ENCODE data around the gene TRPC4AP.

The TRPC4AP gene

DNA sequence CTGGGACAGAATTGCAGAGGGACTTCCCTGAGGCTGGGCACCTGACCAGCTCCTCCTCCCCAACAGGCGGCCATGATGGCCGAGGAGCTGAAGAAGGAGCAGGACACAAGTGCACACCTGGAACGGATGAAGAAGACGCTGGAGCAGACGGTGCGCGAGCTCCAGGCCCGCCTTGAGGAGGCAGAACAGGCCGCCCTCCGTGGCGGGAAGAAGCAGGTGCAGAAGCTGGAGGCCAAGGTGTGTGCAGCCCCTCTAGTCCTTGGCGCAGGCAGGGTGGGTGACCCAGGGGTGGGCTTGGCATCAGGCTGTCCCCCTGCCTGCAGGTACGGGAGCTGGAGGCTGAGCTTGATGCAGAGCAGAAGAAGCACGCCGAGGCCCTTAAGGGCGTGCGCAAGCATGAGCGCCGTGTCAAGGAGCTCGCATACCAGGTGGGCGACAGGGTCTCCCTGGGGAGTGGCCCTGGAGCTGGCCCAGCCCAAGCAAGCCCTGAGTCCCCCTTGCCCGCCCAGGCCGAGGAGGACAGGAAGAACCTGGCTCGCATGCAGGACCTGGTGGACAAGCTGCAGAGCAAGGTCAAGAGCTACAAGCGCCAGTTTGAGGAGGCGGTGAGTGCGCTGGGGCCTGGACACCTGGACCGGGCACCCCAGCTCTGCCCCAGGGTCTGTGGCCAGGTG, 91.5 kb downstream of the TRPC4AP start:
- no peak for DNase-seq

DNA sequence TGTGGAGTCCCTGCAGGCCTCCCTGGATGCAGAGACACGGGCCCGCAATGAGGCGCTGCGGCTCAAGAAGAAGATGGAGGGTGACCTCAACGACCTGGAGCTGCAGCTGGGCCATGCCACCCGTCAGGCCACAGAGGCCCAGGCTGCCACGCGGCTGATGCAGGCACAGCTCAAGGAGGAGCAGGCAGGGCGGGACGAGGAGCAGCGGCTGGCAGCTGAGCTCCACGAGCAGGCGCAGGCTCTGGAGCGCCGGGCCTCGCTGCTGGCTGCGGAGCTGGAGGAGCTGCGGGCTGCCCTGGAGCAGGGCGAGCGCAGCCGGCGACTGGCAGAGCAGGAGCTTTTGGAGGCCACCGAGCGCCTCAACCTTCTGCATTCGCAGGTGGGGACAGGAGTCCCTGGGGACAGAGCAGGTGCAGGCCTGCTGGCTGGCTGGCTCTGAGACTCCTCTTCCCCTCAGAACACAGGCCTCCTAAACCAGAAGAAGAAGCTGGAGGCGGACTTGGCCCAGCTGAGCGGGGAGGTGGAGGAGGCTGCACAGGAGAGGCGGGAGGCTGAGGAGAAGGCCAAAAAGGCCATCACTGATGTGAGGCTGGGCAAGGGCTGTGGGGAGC, 92.2 kb downstream of the TRPC4AP start:
- DNase-seq: no peak

DNA sequence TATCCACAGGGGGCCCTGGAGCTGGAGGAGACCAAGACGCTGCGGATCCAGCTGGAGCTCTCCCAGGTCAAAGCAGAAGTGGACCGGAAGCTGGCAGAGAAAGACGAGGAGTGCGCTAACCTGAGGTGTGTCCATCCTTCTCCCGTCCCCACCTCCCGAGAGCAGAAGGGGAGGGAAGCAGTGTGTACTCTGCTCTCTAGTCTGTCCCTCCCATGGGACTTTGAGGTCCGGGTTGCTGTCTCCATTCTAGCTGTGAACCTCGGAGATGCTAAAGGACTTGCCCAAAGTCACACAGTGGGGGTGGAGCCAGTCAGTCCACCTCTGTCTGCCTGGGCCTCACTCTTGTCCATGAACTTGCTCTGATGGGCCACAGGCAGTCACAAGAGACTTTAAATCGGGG, 92.8 kb downstream of the TRPC4AP start:
- DNase-seq: no peak

GRCh38 chr20:34999021-34999451, 93.6 kb downstream of the TRPC4AP start:
- no peak for DNase-seq

DNA sequence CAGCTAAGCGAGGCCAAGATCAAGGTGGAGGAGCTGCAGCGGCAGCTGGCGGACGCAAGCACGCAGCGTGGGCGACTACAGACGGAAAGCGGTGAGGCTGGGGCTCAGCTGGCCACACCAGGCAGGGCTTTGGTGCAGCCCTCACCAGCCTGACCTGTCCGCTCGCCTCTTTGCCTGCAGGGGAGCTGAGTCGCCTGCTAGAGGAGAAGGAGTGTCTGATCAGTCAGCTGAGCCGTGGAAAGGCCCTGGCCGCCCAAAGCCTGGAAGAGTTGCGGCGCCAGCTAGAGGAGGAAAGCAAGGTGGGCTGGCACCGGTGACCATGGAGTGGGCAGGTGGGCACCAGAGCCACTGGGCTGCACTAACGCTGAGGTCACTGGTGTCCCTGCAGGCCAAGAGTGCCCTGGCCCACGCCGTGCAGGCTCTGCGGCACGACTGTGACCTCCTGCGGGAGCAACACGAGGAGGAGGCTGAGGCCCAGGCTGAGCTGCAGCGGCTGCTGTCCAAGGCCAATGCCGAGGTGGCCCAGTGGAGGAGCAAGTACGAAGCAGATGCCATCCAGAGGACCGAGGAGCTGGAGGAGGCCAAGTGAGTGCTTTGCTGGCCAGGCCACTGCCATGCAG, 94.2 kb downstream of the TRPC4AP start:
- DNase-seq: no peak

DNA sequence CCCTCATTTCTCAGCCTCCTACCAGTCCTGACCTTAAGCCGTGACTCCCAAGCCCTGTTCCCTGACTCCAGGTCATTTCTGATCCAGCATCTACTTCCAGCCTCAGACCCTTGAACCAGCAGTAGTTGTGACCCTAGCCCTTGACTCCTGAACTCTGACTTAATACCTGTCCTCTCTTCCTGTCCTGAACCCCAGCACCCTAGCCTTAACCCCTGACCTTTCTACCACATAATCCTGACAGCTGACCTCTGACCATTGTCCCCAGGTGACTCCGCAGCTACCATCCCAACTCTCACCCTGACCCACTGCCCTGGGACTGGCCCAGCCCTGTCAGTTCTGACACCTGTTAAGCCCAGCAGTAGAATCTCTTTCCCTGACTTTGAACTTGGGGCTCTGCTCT, 94.8 kb downstream of the TRPC4AP start:
- no peak for DNase-seq

GRCh38 chr20:34997131-34997561, 95.5 kb downstream of the TRPC4AP start:
- no peak for DNase-seq

- no peak for DNase-seq
Observed at GRCh38 chr20:34996243-34997028, 96.2 kb downstream of the TRPC4AP start.

GRCh38 chr20:34995696-34996095, 96.9 kb downstream of the TRPC4AP start:
- no peak for DNase-seq

- no peak for DNase-seq
Observed at GRCh38 chr20:34995192-34995591, 97.4 kb downstream of the TRPC4AP start.

DNA sequence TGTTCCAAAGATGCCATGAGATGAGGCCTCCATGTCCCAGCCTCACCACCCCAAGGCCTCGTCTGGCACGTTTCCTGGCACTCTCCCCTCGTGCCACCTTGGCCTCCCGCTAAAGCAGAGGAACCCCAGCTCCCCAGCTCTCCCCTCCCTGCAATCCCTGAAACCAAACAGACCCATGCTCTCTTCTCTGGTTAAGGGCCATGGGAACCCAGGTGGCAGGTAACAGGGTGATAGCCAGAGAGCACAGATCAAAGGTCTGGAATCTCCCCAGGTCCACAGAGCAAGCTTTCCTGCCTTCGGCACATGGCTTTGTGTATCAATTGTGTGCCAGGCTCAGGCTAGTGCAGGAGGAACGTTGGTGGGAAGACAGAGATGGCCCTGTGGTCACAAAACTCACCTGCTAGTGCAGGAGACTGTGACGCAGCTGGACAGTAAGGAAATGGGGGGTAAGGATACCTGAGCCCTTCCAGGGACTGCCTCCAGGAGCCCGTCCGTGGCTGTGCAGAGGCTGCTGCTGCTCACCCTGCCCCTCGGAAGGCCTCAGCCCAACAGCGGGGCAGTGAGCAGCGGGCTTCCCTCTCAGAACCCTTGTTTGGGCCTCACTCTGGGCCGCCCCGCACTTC, 98.0 kb downstream of the TRPC4AP start:
- no peak for DNase-seq

GRCh38 chr20:34993941-34994508, 98.6 kb downstream of the TRPC4AP start:
- no peak for DNase-seq

DNA sequence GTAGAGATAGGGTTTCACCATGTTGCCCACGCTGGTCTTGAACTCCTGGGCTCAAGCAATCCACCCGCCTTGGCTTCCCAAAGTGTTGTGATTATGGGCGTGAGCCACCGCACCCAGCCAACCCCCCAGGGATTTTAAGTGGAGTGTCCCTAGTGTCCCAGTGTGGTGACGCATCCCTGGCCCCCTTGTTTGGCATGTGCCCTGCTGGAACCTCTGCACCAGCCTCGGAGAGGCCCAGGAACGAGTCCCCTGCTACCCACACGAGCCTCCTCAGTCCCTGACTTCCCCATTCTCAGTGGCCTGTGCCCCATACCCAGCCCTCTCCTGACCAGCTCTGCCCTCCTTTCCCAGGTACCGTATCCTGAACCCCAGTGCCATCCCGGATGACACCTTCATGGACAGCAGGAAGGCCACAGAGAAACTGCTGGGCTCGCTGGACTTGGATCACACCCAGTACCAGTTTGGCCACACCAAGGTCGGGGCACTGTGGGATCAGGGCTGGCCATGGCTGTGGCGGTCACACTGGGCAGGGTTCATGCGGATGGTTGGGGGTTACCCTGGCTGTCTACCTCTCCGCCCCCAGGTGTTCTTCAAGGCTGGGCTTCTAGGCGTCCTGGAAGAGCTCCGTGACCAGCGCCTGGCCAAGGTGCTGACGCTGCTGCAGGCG, 99.7 kb downstream of the TRPC4AP start:
- DNase-seq: no peak

DNA sequence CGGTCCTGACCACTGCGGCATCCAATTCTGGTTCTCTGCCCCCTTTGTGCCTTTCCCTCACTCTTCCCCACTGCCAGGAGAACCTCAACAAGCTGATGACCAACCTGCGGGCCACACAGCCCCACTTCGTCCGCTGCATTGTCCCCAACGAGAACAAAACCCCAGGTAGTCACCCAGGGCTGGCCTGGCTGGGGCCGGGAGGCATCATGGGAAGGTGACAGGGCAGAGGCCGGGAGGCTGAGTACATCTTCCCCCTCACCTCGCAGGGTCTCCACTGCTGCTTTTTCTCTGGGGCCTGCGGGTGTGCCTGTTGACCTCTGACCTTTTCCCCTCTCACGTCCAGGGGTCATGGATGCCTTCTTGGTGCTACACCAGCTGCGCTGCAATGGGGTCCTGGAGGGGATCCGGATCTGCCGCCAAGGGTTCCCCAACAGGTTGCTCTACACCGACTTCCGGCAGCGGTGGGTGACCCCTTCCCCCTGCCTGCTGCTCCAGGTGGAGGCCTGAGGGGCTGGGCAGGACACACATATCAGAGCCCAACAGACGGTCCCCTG, 101.9 kb downstream of the TRPC4AP start:
- DNase-seq: no peak

GRCh38 chr20:34990231-34990630, 102.4 kb downstream of the TRPC4AP start:
- no peak for DNase-seq

GRCh38 chr20:34989670-34990069, 102.9 kb downstream of the TRPC4AP start:
- DNase-seq: no peak

DNA sequence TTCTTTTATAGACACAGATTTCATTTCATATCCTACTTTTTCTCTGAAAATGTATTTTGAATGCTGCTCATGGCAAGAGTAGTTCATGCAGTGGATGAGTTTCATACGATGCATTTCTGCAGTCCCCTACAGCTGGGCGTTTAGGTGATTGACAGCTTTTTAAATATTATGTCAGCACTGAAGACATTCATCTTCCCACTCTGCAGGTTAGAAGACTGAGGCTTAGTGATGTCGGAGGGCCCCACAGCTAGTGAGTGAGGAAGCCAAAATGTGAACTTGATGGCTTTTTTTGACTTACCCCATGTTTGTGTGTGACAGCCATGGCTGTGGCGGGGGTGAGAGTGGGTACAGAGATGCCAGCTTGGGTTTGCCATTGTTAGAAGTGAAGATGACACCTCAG, 103.5 kb downstream of the TRPC4AP start:
- DNase-seq: no peak

DNA sequence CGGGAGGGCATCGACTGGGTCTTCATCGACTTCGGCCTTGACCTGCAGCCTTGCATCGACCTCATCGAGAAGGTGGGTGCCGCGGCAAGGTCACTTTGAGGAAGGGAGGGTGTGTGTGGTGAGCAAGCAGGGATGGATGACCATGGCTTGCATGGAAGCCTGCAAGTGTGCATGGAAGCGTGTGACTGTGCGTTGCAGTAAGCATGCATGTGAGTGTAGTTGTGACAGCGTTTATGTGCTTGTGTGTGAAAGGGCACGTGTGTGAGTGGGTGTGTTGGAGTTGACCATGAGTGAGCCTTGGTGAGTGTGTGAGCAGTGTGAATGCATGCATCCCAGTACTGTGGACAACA, 104.4 kb downstream of the TRPC4AP start:
- DNase-seq: no peak

GRCh38 chr20:34987288-34988190, 105.1 kb downstream of the TRPC4AP start:
- no peak for DNase-seq

Measured in hematopoietic multipotent progenitor cell treated with erythropoietin and hydrocortisone succinate and interleukin-3 and kit ligand, for 8 days (in vitro differentiated cells).